RPMI8226 (cell line): Measurements from ENCODE around the gene SVOP.
A peak's percentile ranks its signal among the peaks of the same experiment; 100 is the strongest.
"Not testable (repeated sequence)": the region's sequence is repeated elsewhere in the genome, so short reads cannot be mapped to it uniquely, and the experiment has no call there.

Experiments used
- DNase-seq: peaks from one replicate; pipeline ENCODE4 v3.0.0-alpha.2; 2015

Gene SVOP

GRCh38 chr12:109028624-109029023 lies 7.8 kb upstream of the SVOP start:
- not testable (repeated sequence) for DNase-seq

- DNase-seq: no peak
These were observed 6.9 kb upstream of the SVOP start for GRCh38 chr12:109027767-109028166.

- no peak for DNase-seq
These were observed 597 bp downstream of the SVOP start for GRCh38 chr12:109020146-109020795.

GRCh38 chr12:109018296-109018695 lies 2.6 kb downstream of the SVOP start:
- DNase-seq: no peak

- no peak for DNase-seq
These were observed 3.9 kb downstream of the SVOP start for GRCh38 chr12:109016978-109017377.

- DNase-seq: no peak
These were observed 4.9 kb downstream of the SVOP start for GRCh38 chr12:109016016-109016415.

- DNase-seq: no peak
These were observed 5.7 kb downstream of the SVOP start for GRCh38 chr12:109014984-109015765.

GRCh38 chr12:109010259-109010658 lies 10.6 kb downstream of the SVOP start:
- no peak for DNase-seq

GRCh38 chr12:109009766-109010165 lies 11.1 kb downstream of the SVOP start:
- peak; percentile 5 for DNase-seq

- no peak for DNase-seq
These were observed 16.9 kb downstream of the SVOP start for GRCh38 chr12:109004017-109004416.

GRCh38 chr12:108996320-108996719 lies 24.5 kb downstream of the SVOP start:
- no peak for DNase-seq

GRCh38 chr12:108995370-108995992 lies 25.4 kb downstream of the SVOP start:
- DNase-seq: no peak

- DNase-seq: not testable (repeated sequence)
These were observed 30.8 kb downstream of the SVOP start for GRCh38 chr12:108990103-108990502.

GRCh38 chr12:108989376-108989775 lies 31.5 kb downstream of the SVOP start:
- no peak for DNase-seq

- DNase-seq: no peak
These were observed 35.1 kb downstream of the SVOP start for GRCh38 chr12:108985750-108986149.

- DNase-seq: no peak
These were observed 37.6 kb downstream of the SVOP start for GRCh38 chr12:108983227-108983626.

GRCh38 chr12:108982621-108983219 lies 38.1 kb downstream of the SVOP start:
- DNase-seq: no peak

- no peak for DNase-seq
These were observed 39.0 kb downstream of the SVOP start for GRCh38 chr12:108981835-108982234.

- no peak for DNase-seq
These were observed 39.8 kb downstream of the SVOP start for GRCh38 chr12:108980831-108981618.

- DNase-seq: no peak
These were observed 43.5 kb downstream of the SVOP start for GRCh38 chr12:108977360-108977759.

- DNase-seq: no peak
These were observed 45.8 kb downstream of the SVOP start for GRCh38 chr12:108975024-108975593.

- no peak for DNase-seq
These were observed 47.2 kb downstream of the SVOP start for GRCh38 chr12:108973629-108974152.
